ENCODE data around the gene CUBN.

Gene CUBN

DNA sequence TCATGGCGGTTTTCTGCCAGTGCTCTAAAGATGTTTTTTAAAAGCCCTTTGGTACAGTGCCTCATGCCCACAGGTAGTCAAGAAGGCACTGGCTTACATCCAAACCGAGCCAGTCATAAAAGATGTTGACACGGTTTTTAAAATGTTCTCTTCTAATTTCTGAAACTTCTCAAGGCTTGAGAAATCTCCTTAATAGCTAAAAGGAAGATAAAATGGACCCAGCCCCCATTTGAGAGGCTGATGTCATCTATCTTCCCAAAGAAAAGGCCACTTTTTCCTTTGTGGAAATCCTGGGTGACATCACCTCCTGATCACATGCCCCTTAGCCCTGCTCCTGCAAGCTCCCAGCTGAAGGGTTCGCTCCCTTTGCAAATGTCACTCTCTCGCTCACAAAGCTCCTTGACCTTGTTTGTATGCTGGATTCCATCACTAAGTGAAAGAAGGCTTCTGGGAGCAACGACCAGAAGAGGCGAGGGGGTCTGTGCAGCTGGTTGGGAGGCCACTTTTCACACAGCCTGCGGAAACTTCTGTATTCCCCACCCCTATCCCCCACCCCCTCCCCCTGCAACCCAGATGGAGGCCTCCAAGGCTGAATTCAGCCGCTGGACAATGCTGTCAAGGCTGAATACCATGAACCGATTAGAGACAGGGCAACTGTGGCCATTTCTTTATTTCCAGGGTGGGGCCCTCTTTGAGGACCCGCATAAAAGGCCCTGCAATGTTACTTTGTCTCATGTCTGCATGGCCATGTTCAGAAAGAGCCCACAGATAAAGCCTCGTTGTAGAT, 122.8 kb downstream of the CUBN start:
- DNase-seq, result no peak

DNA sequence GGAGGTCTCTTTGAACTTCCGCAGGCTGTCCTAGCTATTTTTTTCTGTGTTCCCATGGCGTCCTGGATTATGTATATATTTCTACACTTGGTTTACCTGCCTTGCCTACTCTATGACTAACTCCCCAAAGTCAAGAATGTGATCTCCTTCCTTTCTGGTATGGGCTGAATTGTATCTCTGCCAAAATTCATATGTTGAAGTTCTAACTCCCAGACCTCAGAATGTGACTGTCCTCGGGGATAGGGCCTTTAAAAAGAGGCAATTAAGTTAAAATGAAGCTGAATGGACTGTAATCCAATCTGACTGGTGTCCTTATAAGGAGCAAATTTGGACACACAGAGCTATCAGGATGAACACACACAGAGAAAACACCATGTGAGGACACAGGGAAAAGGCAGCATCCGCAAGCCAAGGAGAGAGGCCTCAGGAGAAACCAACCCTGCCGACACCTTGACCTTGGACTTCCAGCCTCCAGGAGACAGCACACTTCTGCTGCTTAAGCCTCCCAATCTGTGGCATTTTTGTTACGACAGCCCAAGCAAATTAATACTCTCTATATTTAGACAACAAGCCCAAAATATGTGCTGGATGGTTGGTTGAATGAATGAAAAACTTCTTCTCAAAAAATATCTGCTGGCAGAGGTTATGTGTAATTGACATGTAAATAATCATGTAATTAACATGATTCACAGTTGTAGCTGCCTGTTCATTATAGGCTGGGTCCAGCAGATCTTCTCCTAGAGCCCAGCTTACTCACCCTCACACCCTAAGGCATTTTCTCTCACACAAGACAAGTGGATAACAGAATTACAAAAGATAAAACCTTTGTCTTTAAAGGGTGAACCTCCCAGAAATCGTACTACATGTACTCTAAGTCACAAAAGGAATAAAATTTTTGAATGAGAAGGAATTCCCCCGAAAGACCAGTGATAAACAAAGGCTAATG, 123.7 kb downstream of the CUBN start:
- no peak for DNase-seq

DNA sequence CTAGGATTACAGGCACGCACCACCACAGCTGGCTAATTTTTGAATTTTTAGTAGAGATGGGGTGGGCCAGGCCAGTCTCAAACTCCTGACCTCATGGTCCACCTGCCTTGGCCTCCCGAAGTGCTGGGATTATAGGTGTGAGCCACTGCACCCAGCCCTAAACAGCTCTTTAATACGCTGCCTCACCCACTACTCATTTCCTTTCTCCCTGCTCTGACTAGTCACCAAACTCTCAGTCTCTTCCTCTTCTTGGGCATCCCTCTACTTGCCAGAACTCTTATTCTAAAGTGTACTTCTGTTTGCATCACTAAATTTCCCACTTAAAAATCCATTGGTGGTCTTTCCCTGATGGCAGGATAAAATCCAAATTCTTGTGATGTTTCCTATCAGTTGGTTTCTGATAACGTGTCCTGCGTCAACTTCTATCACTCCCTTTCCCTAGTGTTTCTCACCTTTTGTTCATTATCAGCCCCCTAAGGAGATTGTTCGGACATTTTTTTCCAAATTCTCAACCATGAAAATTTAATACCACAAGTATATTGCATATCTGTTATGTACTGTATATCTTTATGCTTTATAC, 124.7 kb downstream of the CUBN start:
- DNase-seq, result no peak

DNA sequence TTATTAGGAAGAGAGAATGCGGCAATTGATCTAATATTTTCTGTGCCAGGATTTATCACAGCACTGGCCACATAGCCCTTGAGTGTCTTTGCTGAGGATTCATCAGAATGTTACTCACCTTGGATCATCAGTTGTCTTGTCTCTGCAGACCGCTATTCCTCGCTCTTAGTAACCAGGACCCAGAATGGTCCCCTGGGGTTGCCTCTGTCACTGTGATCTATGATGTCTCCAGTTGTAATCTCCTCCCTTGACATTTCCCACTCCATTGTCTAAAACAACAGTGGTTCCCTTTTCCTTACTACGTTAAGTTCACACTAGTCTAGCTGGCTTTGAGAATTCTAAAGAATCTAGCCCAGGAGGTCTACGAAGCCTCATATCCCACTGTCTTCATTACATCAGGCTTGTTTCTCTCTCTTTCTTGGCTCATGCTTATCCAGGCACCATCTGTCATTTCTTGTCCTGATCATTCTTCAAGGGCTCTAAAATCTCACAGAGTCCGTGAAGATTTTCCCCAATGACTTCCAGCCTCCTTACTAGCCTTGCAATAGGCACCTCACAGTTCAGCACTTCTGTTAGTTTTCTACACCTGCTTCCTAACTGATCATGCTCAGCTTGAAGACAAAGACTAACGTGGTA, 125.8 kb downstream of the CUBN start:
- DNase-seq, result no peak

DNA sequence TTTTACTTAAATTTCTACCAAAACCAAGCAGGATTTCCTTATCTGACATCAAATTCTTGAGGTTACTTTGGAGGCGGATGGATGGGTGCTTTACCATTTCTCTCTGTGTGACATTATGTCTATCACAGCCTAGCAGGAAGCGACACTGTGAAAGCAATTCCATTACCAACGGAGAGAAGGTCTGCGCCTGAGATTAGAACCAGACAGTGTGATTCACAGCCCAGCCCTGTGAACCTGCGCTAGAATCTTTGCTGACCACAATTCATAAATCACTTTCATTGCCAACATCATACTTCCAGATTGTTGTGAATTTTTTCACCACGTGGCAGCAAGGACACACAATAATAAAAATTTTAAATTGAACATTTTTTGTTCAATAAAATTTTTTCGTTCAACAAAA, 126.5 kb downstream of the CUBN start:
- no peak for DNase-seq

DNA sequence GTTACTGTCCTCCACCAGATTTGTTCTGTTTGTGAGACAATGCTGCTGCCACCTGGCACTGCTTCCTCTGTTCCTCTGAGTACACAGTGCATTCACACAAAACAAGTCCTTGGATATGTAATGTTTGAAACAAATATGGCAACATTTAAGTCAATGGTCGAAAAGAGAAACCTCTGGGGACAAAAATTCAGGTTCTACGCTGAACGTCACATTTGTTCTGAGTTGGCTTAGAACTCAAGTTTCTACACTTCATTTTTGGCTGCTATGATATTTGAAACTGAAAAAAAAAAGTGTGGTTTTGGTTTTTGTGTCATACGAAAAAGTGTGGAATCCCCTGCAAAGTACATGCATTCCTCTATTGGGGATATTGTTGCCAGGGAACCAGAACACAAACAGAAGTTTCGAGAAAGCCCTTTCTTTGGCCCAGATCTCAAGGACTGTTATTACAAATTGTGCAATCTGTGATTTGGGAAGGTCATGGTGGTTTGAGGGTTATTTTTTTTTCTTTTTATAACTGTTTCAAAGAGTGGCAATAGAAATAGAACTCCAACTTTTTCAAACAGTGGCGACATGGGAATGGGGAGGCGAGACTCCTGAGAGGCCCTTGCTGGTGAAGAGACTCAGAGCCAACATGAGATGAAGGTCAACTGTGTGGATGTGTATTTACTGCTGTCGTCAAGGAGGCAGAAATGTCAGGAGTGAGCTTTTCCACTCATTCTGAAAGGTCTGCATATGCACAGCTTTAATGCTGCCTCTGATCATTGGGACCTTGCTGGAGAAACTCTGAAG, 127.5 kb downstream of the CUBN start:
- no peak for DNase-seq

DNA sequence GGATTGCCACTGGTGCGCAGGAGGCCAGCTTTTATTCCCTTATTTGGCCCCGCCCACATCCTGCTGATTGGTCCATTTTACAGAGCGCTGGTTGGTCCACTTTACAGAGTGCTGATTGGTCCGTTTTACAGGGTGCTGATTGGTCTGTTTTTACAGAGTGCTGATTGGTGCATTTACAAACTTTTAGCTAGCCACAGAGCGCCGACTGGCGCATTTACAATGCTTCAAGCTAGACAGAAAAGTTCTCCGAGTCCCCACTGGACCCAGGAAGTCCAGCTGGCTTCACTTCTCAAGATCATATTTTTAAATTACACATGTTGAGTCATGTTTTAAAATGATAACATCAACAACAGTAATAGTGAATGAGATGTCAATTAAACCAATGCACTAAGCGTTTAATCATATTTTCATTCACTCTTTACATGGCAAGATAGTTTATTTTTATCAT, 128.3 kb downstream of the CUBN start:
- no peak for DNase-seq

DNA sequence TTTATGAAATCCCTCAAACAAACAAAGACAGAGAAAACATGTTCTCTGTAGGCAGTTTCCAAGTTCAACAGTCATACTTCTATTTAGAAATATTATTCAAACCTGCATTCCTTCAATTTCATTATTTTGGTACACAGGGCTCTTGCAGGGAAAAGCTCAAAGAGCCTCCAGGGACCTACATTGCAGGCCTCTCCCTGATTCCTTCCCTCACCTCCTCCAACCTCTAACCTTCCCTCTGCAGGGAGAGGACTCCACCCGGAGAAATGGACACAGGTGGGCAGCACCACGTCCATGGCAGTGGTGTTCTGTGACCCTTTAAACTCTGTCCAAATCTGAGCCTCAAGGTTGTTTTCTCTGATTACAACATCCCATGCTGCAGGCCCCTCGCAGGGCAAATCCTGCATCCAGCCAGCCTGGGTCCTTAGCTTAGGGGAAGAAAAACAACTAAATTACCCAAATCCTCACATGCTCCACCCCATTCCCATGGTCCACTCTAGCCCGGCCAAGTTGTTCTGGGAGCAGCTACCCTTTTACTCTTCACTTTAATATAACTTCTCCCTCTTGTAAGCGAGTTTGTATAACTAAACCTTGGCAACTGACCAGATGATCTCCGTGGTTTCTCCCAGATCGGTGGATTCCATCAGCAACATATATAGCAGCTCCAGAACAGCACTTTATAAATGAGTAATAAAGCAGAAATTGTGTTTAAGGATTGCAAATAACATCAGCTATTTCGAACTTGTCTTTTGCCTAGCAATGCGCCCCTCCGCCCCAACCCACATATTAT, 129.8 kb downstream of the CUBN start:
- no peak for DNase-seq

DNA sequence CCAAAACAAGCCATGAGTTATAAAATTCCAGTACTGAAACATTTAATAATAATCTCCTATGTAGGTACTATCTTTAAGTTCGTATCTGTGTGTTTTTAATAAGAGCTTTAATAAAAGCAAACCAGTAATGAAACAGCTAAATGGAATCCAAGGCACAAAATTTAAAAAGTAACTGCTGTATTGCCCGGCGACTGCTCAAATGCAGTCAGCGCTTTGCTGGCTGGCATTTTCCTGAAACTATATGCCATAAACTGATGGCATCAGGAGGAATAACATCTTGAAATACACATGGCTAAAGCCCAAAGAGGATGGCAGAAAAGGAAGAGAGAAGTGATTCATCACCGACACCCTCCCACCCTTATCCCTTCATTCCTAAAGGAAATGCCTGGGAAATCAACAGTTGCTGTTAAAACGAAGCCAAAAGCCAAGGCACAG, 133.1 kb downstream of the CUBN start:
- DNase-seq, result no peak

DNA sequence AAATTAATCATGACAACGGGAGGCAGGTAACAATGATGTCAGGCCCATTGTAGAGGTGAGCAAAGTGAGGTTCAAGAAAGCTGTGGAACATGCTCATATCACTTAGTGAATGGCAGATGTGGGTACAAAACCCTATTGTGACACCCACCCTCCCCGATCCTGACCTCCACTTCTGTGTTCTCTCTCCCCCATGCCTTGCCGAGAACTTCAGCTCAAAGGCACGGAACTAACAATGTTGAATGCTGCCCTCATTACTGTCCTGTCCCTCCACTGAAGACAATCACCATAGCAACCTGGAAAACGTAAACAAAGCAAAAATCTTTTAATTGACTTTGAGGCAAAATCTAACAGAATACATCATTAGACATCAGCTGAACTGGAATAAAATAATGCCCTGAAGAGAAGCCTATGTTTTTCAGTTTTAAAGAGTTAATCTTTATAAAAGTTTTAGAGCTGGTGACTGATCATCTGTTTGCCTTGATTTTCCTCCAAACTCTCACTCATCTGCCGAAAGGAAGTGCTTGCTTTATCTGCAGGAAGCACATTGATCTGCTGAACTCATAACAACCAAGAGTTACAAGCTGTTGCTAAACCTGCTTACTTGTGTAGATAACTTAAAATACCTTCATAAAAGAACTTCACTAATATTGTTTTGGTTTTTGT, 133.6 kb downstream of the CUBN start:
- DNase-seq, result no peak

DNA sequence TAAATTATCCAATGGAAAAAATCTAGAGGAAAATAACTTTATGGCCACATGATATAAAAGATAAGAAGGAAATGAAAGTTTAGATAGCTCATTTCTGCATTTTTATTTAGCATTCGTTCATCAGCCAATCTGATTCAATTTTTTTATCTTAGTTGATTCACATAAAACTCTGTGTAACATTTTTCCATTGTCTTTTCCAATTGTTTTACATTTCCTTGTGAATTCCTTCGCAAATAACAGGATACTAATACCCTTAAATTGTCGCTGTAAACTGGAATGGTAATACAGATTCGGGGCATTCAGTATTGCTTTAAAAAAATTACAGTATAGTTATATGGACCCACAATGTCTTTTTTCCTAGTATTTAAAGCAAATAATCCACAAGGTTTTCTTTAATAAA, 136.4 kb downstream of the CUBN start:
- DNase-seq, result no peak

DNA sequence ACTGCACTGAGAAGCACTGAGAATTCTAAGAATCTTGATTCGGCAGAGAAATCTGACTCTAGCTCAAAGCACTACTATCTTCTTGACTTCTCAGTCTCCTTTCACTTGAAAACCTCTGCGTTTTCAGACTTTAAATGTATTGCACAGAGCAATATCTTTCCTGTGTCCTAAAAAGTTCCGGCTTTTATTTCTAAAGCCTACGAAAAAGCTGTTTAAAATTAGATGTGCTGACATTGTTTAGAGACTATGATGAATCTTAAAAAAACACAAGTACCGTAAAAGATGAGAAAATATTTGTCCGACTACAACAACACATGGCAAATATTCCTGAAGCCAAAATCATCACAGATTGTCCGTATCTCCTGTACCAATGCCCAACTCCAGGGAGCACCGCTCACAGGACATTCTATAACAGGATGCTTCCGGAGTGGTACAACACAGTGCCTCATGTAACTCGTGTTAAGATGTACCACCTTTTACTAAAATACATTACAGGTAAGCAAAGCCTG, 136.9 kb downstream of the CUBN start:
- no peak for DNase-seq

DNA sequence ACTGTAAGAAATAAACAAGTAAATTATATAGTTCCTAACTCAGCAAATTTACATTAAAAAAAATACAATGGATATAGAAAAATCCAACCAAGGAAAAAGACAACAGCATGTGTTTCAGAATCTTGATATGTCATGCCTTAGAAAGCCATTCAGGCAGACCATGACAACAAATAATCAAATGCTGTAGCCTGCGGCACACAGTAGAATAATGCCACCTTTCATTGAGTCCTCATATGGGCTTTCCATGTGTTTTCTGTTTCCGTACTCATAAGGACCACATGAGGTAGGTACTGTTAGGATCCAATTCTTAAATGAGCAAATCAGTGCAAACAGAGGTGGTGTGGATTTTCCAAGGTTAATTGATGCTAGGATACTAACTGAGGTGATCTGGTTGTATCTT, 138.6 kb downstream of the CUBN start:
- DNase-seq, result no peak

DNA sequence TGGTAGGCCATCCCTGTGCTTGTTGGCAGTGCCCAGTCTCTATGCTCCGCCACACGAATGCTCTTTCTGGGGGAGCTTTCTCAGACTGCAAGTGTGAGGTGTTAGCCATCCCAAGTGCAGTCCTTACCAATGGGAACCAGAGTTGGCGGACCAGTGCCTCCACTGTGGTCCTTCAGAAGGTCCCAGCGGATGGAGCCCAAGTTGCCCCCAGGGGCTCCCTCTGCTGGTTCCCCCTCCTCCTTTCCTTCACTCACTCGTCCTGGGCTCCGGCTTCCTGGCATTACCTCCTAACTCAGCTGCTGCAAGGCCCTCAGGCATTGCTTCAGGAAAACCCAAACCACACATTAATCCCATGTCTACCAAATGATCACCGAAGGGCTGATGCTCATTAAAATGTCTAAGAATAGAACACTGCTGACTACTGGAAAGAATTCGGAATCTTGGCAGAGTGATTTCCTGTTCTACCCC, 139.8 kb downstream of the CUBN start:
- DNase-seq, result no peak

DNA sequence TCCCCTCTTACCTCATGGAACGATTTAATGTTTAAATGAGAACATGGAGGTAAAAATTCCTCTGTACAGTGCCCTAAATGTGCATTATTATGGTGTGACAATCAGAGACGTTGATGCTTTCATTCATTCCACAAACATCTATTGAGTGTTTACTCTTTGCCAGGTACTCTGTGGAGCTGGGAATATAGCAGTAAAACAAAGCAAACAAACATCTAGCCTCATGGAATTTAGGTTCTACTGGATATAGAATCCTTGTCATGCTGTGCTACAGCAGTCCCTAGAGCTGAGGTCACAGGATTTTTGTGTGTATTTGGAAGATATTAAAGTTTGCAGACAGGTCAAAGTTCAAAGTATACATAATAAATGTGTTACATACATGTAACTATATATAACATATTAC, 140.7 kb downstream of the CUBN start:
- DNase-seq, result no peak

DNA sequence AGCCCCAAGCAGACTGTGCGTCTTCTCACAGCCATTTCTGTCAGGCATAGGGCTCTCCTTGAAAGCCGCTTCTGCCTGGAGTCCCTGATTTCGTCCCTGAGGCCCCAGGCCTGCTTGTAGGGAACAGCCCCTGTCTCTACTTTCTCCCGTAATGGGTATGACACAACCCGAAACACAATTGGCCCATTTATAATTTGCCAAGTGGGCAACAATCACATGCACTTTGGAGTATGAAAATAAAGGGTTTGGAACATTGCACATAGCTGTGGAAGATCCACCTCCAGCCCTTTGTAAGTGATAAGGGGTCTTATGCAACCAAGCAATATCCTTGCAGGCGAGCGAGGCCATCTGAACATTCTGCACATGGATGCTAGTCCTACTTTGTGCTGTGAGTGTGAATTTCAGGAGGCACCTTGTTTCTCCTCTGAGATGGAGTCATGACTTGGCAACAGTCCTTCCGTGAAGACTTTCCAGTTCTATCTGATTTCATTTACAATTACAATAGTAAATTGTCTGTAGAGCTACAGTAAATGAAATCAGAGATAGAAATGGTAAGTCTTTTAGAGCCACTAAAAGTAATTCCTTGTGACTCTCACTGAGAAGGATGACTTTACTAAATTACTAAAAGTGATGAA, 141.5 kb downstream of the CUBN start:
- DNase-seq, result no peak

DNA sequence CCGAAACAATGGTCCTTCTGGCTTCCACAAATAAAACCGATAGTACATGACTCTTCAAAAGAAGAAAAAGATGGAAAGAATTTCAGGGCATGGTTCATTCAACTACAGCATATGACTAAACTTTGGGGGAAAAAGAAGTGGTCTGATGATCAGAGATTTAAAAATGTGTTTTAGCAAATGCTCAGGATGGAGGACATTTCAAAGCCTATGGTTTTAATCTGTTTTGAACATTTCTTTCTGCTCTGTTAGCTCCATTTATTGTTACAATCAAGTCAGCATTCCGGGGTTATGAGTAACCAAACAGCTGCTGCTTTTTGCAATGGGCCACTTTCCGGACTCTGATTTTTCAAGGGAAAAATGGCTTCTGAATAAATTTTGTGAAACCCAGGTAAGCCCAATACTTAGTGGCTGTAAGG, 142.4 kb downstream of the CUBN start:
- DNase-seq, result no peak

DNA sequence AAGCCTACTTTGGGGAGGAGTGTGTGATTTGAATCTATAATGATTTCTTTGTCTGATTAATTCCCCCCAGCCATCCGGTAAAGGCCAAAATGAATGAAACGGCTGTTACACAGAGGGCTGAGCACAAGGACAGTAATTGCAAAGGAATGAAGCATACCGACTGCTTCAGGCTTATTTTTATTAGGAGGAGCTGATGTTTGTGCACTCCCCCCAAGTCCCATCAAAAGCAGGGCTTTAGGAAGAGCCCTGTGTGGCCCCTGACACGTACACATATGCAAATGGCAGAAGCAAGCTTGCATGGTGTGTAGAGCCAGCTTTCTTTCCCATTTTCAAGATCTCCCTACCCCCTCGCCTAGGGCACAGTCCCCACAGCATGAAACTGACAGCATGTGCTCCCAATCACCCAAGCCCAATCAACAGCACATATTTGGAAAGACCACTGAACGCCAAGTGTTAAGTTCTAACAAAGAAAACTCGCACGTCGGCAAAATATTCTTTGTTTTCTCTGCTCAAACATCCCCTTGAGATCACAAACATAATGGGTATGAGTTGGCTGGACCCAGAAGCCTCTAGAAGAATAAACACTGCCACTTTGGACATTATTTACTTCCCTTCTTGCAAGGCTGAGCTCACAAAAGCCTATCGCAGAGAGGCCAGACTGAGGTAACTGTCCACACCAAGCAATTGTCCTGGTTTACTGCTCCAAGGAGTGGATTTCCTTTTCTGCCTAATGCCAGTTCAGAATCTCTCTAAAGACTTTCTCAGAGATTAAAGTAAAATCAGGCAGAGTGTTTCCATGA, 143.0 kb downstream of the CUBN start:
- no peak for DNase-seq

DNA sequence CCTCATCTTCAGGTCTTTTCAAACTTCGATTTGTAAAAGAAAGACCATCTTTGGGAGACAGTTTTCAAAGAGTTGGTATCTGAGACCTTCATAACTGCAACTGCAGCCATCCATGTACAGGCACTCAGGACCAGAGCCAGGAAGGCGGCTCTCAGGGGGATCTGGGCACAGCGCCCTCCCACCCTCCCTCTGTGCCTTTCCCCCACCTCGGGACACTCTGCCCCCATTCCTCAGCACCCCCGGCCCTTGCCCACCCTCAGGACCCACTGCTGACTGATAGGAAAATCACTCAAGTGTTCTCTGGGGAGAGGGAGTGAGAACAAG, 143.6 kb downstream of the CUBN start:
- no peak for DNase-seq
